Astrocyte of the hippocampus (primary cell): ENCODE measurements around the gene HNRNPR.

Experiments used
- DNase-seq: peaks from one replicate; pipeline ENCODE4 v3.0.0; 2011; ENCODE audit warnings: low read depth, low spot score

Gene HNRNPR

GRCh38 chr1:23369335-23370013 is 25.4 kb upstream of the HNRNPR start, which contains the start of gene ZNF436:
Gene ZNF436 (minus strand): TSS chr1:23369836. CDS start chr1:23368005, 1,831 bp downstream.
- DNase-seq, result peak; percentile 91

DNA sequence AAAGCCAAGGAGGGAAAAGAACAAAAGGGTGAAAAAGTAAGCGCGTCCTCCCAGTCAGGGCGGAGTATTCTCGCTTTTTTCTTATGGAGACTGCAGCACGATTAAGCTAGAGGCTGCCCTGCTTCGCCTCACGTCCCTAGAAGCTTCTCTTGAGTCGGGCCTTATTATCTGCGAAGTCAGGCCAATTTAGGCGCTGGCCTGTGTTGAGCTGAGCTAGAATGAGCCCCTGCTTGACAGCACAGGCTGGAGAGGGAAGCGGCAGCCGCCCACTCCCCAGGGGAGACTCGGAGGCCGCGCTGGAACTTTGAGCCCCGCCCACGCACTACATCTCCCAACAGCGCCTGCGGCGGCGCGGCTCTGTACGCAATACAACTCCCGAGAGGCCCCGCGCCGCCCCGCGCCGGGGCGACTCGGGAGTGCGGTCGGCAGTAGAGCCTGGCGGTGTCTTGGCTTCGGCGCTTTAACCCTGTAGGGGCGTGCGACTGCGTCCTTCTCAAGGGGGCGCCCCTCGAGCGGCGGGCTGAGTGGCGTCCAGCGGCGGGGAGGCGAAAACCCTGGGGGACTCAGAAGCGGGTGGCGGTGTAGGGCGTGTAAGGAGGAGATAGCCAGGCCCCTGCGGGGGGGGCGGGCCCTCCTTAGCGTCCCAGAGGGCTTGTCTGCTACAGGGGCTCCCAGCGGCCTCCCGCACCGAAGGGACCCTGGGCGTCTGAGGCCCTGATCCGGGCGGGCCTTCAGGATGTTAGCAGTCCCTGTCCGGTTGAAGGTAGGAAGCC is 24.7 kb upstream of the HNRNPR start:
- DNase-seq, result peak; percentile 97

DNA sequence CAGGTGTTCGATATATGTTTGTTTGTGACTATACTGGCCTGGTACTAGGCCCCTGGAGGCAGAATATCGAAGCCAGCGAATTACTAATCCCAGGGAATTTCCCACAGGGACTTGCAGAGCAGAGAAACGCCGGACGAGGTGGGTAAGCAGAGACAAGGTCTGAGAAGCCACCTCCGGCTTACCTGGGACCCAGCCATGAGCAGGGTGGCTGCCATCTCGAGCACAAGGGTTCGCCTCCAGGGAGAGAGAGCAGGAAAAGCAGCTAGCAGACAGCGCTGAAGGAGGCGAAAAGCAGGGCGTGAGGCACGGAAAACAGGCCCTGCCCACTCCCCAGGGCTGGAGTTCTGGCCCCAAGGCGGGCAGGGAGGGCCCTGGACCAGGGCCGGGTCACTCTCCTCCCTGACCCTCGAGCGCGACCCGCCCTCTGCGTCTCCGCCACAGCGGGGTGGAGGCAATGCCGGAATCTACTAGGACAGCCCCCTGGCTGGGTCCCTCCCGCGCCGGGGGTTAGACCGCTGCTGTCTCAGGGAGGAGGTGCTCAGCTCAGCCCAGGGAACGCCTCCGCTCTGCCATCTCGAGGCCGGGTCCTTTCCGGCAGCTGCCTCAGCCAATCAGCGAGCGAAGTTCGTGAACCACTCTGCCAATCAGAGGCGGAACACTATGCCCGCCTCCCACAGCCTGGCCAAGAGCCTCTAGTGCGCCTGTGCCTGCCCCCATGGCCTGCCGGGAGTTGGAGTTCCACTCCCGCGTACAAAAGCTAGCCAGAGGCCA is 23.9 kb upstream of the HNRNPR start:
- peak; percentile 100 for DNase-seq

DNA sequence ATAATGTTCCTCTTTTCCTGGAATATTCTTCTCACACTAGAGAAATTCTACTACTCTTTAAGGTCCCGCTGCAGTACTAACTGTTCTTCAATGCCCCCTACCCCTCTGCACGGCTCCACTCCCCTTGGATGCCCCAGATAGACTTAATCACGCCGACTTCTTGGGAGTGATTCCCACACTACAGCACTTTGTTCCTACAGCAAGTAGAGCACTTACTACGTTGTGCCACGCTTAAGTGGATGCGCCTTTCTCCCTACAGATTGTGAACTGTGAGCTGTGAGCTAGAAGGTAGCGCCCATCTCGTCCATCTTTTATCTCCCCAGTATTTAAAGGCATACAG is 23.3 kb upstream of the HNRNPR start:
- DNase-seq, result no peak

GRCh38 chr1:23366598-23366997 is 22.5 kb upstream of the HNRNPR start:
- DNase-seq, result no peak

- no peak for DNase-seq
Measured at GRCh38 chr1:23366146-23366545, 22.1 kb upstream of the HNRNPR start.

- DNase-seq, result no peak
Measured at GRCh38 chr1:23362218-23362713, 18.2 kb upstream of the HNRNPR start.

DNA sequence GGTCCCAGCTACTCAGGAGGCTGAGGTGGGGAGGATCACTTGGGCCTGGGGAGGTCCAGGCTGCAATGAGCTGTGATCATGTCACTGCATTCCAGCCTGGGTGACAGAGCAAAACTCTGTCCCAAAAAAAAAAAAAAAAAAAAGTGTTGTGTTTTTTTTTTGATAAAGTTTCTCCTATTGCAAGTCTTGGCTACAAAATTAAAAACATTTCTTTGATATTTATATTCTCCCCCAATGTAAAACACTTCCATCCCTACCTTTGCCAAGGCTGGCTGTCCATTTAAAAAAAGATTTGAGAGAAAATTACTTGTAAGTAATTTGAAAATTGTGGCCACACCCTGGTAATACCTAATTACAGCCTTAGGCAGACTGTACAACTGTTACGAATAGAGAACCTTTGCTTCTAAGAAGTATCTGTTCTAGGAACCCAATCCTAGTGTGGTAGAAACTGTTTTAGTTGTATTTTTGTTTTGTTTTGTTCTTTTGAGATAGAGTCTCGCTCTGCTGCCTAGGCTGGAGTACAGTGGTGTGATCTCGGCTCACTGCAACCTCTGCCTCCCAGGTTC is 14.3 kb upstream of the HNRNPR start:
- DNase-seq, result no peak

DNA sequence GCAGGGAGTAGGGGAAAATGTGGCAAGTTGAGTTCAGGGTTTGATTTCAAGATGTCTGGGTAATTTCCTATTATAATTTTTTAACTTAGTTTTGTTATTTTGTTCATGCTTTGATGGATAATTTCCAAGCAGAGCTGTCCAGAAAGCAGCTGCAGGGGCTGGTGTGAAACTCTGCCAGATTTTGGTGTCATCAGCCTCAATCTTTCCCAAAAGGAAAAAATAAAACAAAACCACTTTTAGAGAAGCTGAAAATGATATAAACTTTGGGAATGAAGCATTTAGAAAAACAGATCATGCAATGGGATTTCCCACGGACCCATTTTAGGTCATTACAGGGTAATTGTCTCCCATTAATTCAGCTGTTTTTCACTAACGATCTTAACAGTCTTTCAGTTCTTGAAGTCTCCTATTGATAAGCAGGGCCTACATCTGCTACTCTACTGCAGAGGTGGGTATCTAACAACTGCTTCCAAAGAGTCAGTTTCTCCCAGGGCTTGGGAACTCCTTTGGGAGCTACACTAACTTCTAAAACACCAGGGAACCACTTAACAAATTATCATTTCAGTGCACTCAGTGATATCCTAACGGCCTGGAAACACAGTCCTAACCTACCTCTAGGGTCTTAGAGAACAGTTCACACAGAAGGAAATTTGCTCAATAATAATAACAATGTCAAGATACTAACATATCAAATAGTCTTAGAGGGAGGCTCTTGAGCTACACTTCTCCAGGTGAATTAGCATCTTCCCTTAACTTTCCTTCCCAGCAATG is 13.2 kb upstream of the HNRNPR start:
- no peak for DNase-seq

DNA sequence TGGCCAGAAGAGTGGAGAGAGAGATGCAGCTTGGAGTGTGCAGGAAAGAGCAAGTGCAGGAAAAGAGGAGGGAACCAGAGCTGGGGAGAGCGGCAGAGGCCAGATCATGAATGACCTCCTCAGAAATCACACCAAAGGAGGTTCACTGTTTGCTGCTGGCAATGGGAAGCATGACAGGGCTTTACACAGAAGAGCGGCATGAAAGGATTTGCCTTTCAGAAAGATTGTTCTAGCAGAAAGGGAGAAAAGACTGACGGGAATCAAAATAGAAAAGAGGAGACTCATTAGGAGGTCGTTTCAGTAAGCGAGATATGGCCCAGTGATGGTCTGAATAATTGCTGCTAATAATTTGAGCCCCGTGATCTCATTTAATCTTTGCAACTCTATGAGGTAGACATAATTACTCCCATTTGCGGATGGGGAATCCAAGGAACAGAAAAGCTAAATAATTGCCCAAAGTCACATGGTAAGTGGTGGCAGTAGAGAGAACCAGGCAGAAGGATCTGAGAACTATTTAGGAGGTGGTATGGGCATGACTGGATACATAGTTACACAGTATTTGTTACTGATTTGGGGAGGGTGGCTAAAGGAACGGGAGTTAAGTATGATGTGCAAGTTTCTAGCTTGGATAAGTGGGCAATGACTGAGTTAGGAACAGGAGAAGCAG is 12.5 kb upstream of the HNRNPR start:
- no peak for DNase-seq

DNA sequence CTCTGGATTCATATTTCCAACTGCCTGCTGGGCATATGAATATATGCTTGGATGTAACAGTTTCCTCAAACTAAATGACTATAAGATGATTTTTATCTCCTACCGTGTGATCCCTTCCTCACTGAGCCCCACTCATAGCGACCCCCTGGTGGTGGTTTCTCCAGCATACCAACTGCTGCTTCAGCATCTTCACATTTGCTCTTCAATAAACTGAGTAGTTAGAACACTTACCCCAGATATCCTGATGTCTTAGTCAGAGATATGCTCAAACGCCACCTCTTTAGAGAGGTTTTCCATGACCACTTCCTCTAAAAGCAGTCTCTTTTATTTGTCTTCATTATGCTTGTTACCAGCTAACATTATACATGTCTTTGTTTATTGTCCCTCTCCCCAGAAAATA is 10.2 kb upstream of the HNRNPR start:
- DNase-seq, result no peak

DNA sequence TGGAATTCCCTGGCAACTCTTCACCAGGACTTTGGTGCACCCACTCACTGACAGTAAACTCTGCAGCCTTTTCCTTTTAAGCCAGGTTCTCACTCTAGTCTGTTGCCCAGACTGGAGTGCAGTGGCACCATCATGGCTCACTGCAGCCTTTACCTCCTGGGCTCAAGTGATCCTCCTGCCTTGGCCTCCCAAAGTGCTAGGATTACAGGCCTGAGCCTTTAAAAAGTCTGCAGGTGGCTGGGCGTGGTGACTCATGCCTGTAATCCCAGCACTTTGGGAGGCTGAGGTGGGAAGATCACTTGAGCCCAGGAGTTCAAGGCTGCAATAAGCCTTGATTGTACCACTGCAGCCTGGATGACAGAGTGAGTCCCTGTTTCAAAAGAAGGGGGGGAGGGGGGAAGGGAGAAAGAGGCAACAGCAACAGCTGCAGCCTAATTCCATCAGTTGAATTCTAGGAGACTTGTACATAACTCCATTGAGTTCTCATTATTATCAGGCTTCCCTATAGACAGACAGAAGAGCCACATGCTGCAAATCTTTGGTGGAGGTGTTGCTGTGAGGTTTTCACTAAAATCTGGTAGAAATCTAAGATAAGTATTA is 8.1 kb upstream of the HNRNPR start:
- no peak for DNase-seq

GRCh38 chr1:23345920-23346319 is 1.8 kb upstream of the HNRNPR start:
- no peak for DNase-seq

- no peak for DNase-seq
Measured at GRCh38 chr1:23344987-23345472, 946 bp upstream of the HNRNPR start.

GRCh38 chr1:23343221-23344110 is 618 bp downstream of the HNRNPR start:
- DNase-seq, result peak; percentile 73

DNA sequence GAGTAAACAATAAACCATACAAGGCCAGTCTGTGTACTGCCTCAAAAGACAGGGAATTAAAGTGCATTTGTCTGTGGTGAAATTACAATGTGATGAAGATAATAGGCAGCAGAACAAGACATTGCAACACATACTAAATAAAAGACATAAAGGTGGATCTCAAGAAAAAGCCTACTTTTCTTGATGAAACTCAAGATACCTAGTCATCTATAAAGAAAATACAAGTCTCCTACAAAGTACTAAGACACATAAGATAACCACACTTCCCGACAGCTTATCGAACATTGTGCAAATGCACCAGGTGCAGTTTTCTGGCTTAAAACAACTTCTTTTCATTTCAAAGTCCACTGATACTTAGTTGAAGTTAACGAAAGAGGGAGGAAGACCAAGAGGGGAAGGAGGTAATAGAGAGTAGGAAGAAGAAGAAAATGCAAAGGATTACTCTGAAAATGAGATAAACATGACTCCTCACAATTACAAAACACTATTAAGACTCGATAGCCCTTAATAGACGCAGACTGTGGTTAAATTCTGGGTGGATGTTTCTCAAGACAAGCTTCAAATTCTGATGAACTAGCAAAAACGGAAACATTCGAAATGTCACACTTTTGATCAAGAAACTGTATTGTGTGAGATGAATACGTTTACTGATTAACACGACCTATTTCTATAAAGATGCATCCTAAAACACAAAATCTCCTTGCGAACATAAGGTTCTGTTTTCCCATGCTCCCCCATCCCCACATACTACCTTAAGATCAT is 2.0 kb downstream of the HNRNPR start:
- peak; percentile 18 for DNase-seq

GRCh38 chr1:23339632-23340031 is 4.5 kb downstream of the HNRNPR start:
- DNase-seq, result no peak

DNA sequence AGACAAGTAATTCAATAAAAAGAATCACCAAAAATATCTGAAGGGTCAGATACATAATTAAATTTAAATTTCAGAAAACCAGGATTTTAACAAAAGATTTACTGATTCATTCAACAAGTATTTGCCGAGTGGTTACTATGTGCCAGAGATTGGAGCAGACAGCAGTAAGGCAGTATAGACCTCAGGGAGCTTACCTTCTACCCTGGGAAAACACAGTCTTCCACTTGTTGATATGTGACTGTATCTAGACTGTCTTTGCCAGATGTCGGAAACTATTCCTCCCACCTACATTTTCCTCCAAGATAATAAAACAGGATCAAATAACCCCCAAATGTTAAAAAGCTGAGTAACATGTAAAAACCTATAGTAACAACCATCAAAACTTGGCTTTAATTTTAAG is 6.2 kb downstream of the HNRNPR start:
- no peak for DNase-seq
